Thoracic aorta (tissue), 2 donors: ENCODE measurements around the gene SIRT7. TPM values are rescaled to one million over a fixed set of nuclear protein-coding genes. Genes with fewer than 3 reads are reported as not detected.
A peak's percentile ranks its signal among the peaks of the same experiment; 100 is the strongest.

Experiments used
- ATAC-seq: fragments of 150-250 bp; one replicate; pipeline ENCODE4 v1.8.0; 2017; ENCODE audit warnings: low read depth; ENCODE audit not compliant: insufficient number of reproducible peaks, low FRiP score
- DNase-seq: peaks from one replicate; pipeline ENCODE4 v3.0.0-alpha.2; 2020; ENCODE audit warnings: low spot score
- H3K27ac ChIP-seq, 2 donors: fragments of 200-600 bp; sonication (generic); 1 replicate in 1 of 2; 2 replicates in 1 of 2; pipeline ENCODE4 v1.5.1; 2016; ENCODE audit warnings: mild to moderate bottlenecking in 2 of 2, moderate library complexity in 2 of 2
- H3K27me3 ChIP-seq: fragments of 200-600 bp; sonication (generic); replicated peaks from 2 replicates; pipeline ENCODE4 v1.6.0; 2016; ENCODE audit warnings: mild to moderate bottlenecking; ENCODE audit not compliant: insufficient read depth
- H3K36me3 ChIP-seq: fragments of 200-600 bp; sonication (generic); one replicate; pipeline ENCODE4 v1.5.1; 2016
- H3K4me1 ChIP-seq, 2 donors: fragments of 200-600 bp; sonication (generic); 1 replicate in 1 of 2; 2 replicates in 1 of 2; pipeline versions ENCODE4 v1.5.1 to v1.6.0; 2016; ENCODE audit warnings: low read depth in 2 of 2, mild to moderate bottlenecking in 1 of 2; ENCODE audit not compliant: control insufficient read depth in 1 of 2
- H3K4me3 ChIP-seq: fragments of 200-600 bp; sonication (generic); 2 replicates; pipeline ENCODE4 v1.5.1; 2016; ENCODE audit warnings: mild to moderate bottlenecking
- H3K9me3 ChIP-seq: fragments of 200-600 bp; sonication (generic); 2 replicates; pipeline ENCODE4 v1.5.1; 2016
- CTCF ChIP-seq: fragments of 200-600 bp; sonication (generic); IDR thresholded peaks from one replicate; pipeline ENCODE4 v1.5.1; 2019; ENCODE audit warnings: antibody characterized with exemption
- total RNA-seq, 2 donors: library from RNA; depleted of rRNA; stranded (reverse); fragments of >200 nt; gene quantifications; one replicate each; pipeline versions ENCODE4 v1.1.0 to v1.2.3, GENCODE V29; 2016

Gene SIRT7
- total RNA-seq, 2 donors from 2014 or later = 15.8 to 41.3 TPM

GRCh38 chr17:81869221-81870130 lies 48.5 kb downstream of the SIRT7 start:
- peak; percentile 92 for TF ChIP-seq CTCF
- peak overlapping the region; percentile 92 to 95 for H3K27ac ChIP-seq
- H3K27me3 ChIP-seq = no peaks in the 10 kb centered on the region
- H3K4me3 ChIP-seq = peak overlapping the region; percentile 95
- H3K36me3 ChIP-seq = peaks cover 15% of the 10 kb centered on the region
- DNase-seq = no peak
- ATAC-seq = no peak
- H3K9me3 ChIP-seq = no peaks in the 10 kb centered on the region
- peaks cover 20 to 40% of the 10 kb centered on the region in 2 donors for H3K4me1 ChIP-seq

- TF ChIP-seq CTCF = no peak
- Histone ChIP-seq H3K4me1 (peaks cover 20 to 40% of the 10 kb centered on the region in 2 donors), H3K27me3 (no peaks in the 10 kb centered on the region), H3K36me3 (peaks cover 15% of the 10 kb centered on the region), H3K9me3 (no peaks in the 10 kb centered on the region), H3K27ac (peak overlapping the region; percentile 92 to 95), H3K4me3 (no peak overlapping the region)
- ATAC-seq (no peak), DNase-seq (no peak)
These were observed 49.2 kb downstream of the SIRT7 start for GRCh38 chr17:81868674-81869220.

GRCh38 chr17:81867991-81868673 lies 49.8 kb downstream of the SIRT7 start:
- H3K27ac ChIP-seq = peak overlapping the region; percentile 52 to 92
- no peak for ATAC-seq
- DNase-seq = no peak
- H3K4me3 ChIP-seq = no peak overlapping the region
- H3K4me1 ChIP-seq = peaks cover 20 to 40% of the 10 kb centered on the region in 2 donors
- H3K27me3 ChIP-seq = no peaks in the 10 kb centered on the region
- no peaks in the 10 kb centered on the region for H3K9me3 ChIP-seq
- peaks cover 15% of the 10 kb centered on the region for H3K36me3 ChIP-seq
- TF ChIP-seq CTCF = no peak

- peak overlapping the region in 1 of 2 donors; percentile 52 for H3K27ac ChIP-seq
- H3K4me3 ChIP-seq = no peak overlapping the region
- no peaks in the 10 kb centered on the region for H3K9me3 ChIP-seq
- no peak for ATAC-seq
- no peak for DNase-seq
- H3K4me1 ChIP-seq = peaks cover 18 to 39% of the 10 kb centered on the region in 2 donors
- H3K36me3 ChIP-seq = peaks cover 15% of the 10 kb centered on the region
- no peaks in the 10 kb centered on the region for H3K27me3 ChIP-seq
- no peak for TF ChIP-seq CTCF
These were observed 50.6 kb downstream of the SIRT7 start for GRCh38 chr17:81867170-81867990.
